DMS79 (cell line): Measurements from ENCODE around the gene ARHGAP8.

ENCODE experiments used
- DNase-seq: peaks from one replicate; lab custom pipeline; 2025; lab: John Stamatoyannopoulos, UW

Gene ARHGAP8

GRCh38 chr22:44804327-44804726 lies 52.0 kb downstream of the ARHGAP8 start:
- DNase-seq, result no peak

- DNase-seq, result no peak
Observed at GRCh38 chr22:44805711-44806110, 53.3 kb downstream of the ARHGAP8 start.

GRCh38 chr22:44807232-44807631 lies 54.9 kb downstream of the ARHGAP8 start:
- DNase-seq, result no peak

- no peak for DNase-seq
Observed at GRCh38 chr22:44807915-44808690, 55.7 kb downstream of the ARHGAP8 start.

- no peak for DNase-seq
Observed at GRCh38 chr22:44809456-44809855, 57.1 kb downstream of the ARHGAP8 start.

- no peak for DNase-seq
Observed at GRCh38 chr22:44811141-44811540, 58.8 kb downstream of the ARHGAP8 start.

GRCh38 chr22:44813416-44813815 lies 61.0 kb downstream of the ARHGAP8 start:
- no peak for DNase-seq

GRCh38 chr22:44814266-44815098 lies 62.1 kb downstream of the ARHGAP8 start:
- DNase-seq, result no peak

GRCh38 chr22:44815099-44816070 lies 63.0 kb downstream of the ARHGAP8 start:
- no peak for DNase-seq

GRCh38 chr22:44816141-44816540 lies 63.8 kb downstream of the ARHGAP8 start:
- DNase-seq, result no peak

GRCh38 chr22:44818727-44819126 lies 66.4 kb downstream of the ARHGAP8 start:
- no peak for DNase-seq

GRCh38 chr22:44819966-44820631 lies 67.7 kb downstream of the ARHGAP8 start:
- DNase-seq, result no peak

- no peak for DNase-seq
Observed at GRCh38 chr22:44821741-44822475, 69.5 kb downstream of the ARHGAP8 start.

- no peak for DNase-seq
Observed at GRCh38 chr22:44822534-44822933, 70.2 kb downstream of the ARHGAP8 start.

GRCh38 chr22:44823396-44823795 lies 71.0 kb downstream of the ARHGAP8 start:
- DNase-seq, result no peak

GRCh38 chr22:44823806-44824205 lies 71.4 kb downstream of the ARHGAP8 start:
- no peak for DNase-seq

GRCh38 chr22:44824271-44824670 lies 71.9 kb downstream of the ARHGAP8 start:
- DNase-seq, result no peak

GRCh38 chr22:44825310-44826150 lies 73.2 kb downstream of the ARHGAP8 start:
- DNase-seq, result no peak

- DNase-seq, result no peak
Observed at GRCh38 chr22:44827666-44828190, 75.4 kb downstream of the ARHGAP8 start.

GRCh38 chr22:44828193-44828592 lies 75.8 kb downstream of the ARHGAP8 start:
- DNase-seq, result no peak
